CD4-positive, alpha-beta T cell treated with Interleukin-12 subunit alpha and Interleukin-12 subunit beta, for 1 hour (primary cell): ENCODE results near the gene EML5.

Source experiments
- DNase-seq: peaks from one replicate; pipeline ENCODE4 v3.0.0-alpha.2; 2020

EML5 gene

DNA sequence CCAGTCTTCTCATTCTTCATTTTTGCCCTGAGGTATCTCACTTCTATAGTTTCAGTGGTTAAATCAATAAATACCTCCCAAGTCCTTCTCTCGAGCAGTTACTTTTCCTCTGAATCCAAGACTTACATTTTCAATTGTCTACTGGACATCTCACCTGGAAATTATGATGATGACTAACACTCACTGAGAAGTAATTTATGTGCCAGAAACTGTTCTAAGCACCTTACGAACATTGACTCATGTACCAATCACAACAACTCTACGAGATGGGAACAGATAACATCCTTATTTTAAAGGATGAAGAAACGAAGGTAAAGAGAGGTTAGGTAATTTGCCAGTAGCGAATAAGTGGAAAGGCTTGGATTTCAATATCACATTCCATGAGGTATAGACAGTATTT is 94.1 kb downstream of the EML5 start:
- no peak for DNase-seq

DNA sequence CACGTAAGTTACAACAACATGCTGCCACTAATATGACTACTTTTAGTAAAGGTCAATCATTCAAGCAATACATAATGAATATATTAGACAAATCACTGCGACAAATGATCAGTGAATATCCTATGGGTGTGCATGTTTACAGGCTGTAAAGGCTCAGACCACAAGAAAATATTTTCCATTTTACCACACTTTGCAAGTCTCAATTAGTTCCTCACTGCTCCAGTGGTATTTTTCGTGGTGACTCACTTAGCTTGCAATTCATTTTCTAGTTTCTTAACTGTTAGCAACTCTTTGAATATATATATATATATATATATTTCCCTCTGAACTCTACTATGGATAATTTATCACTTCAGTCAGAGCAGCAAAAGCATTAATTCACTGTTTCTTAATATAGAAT is 96.9 kb downstream of the EML5 start:
- no peak for DNase-seq

DNA sequence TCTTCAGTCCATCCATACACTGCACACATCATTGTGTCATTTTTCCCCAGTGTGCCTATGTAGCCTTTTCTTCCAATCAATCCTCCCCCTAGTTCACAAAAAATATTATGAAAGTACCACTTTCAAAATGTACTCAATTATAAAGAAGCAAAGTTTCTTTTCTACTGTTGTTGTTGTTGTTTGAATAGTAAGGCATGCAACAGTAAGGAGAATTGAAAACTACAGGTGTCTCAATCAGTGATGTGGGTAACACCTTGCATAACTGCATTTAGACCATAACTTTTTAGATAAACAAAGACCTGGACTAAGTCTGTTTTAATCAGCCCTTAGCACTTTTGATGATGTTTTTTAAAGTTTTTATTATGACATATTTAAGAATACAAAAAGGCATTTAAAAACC is 104.4 kb downstream of the EML5 start:
- no peak for DNase-seq

DNA sequence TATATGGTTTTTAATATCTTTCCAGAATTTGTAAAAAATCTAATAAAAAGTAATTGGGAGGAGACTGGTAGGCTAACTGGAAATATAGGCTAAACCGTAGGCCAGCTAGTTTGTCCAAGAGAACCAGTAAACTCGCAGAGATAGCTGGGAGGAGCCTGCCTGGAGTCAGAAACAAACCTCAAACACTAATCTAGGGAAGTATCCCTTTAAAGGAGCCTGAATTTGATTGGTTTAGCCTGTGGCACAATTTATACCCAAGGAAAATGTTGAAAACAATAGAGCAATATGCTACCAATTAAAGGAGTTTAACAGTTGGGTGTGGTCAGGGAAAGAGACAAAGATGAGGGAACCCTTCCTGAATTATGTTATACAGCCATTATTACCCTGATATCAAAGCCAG is 109.6 kb downstream of the EML5 start:
- DNase-seq, result no peak

DNA sequence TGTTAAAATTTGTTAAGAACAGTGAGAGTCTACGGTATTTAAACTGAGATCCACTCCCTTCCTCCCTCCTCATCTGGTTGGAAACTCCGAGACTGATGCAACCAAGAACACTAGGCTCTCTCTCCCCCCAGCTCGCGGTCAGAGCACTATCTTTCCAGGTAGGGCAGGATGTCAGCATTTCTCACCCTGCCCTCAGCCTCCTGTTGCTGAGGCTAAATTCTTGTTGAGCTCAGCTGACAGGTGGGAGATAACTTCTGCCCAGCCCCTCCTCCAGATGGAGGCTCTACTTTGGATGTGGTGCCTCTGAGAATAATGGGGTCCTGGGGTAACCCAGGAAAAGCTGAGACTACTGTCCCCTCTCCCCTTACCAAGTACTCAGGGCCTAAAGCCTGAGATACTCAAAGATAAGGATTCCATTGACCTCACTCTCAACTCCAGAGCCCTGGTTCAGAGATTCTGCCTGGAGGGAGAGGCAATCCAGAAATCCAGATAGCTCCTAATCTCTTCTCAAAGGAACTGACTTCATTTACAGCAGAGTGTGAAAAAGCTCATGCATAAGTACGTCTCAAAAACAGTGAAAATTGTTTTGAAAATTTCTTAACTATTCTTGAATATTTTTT is 110.1 kb downstream of the EML5 start:
- no peak for DNase-seq

DNA sequence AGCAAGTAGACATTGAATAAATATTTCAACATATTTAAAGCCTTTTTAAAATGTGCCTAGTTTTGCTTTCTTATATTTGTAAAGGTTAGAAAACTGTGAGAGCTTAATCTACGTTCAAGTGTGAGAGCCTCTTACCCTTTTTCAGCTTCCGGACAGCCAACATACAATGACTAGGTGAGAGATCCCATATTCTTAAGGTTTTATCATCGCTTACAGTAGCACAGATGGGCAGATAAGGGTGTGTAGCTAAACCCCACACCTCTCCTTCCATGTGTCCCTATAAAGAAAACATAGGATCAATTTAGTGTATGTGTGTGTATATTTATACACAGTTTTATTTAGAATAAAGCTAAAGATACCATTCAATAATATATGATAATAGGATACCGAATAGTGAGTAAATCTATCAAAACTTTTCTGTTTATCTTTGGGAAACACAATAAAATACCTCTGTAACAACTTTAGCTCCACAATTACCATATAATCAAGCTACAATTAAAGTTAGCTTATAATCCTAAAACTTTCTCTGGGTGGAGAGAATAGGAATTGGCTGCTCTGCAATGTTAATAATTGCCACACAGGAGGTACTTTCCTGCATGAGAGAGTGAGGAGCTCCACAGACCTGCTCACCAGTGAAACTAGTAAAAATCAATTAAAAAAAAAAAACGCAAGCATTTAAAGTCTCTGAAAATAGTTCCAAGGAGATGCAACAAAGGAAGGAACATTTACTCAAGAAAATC is 110.8 kb downstream of the EML5 start:
- no peak for DNase-seq

DNA sequence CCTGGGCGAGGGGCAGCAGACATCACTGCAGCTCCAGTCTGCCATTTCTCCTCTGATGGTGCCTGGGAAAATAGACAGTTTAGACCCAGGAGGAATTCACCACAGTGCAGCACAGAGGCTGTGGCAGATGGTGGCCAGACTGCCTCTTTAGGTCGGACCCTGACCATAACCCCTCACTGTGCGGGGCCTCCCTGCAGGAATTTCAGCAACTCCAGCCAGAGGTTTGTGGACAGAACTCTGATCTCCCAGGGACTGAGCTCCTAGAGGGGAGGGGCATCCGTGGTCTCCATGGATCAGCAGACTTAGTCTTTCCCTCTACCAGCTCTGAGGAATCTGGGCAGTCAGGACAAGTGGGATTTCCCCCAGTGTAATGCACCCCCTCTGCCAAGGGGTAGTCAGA is 123.4 kb downstream of the EML5 start:
- DNase-seq, result no peak

DNA sequence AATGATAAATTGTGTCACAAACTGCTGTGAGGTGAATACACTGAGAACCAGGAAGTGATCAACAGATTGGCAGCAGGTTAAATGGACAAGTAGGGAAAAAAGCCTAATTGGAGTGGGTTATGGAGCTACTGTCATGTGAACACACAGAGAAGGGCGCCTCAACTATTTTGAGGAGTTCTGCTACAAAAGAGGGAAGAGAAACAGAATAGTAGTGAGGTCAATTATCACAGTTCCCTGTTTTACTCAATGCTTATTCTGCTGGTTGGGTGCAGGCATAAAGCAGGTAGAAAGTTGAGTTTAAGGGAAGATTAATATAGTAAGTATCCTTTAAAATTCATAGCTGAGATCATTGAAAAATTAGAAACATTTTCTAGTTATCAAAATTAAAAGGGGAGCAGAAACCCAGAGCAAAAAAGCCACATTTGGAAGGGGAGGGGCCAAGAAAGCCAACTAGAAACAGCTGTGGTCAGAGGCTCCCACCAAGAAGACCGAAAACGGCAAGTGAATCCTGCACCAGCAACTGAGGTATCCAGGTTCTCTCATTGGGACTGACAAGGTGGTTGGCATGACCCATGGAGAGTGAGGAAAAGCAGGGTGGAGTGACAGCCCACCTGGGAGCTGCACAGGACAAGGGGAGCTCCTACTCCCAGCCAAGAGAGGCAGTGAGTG is 124.2 kb downstream of the EML5 start:
- DNase-seq, result no peak

DNA sequence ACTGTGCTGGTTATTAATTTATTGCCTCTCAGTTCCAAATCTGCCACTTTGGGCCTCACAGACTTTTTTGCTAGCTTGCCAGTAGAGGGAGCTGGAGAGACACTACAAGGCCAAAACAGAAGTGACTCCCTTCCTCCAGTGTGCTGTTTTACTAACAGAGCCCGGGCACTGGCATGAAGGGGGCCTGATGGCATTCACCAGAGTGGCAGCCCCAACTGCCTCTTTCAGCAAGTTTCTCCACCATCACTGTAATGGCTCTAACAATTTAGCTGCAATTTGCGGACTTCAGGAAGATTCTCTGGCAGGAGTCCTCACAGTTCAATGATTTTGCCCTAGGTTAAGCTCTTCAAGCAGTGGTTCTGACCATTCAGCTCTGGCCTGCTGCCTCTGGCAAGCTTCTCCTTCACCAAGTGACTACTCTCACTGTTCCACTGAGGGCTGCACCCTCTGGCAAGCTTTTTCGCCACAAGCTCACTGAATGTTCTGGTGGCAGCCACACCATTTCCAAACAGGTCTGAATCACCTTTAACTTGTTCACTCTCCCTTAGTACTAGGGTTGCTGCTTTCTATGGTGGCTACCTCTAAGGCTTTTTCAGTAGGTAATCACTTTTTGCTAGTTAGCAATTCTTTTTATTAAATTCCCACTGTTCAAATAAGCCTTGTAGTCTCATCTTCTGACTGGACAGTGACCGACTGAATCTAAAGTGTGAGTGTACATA is 125.0 kb downstream of the EML5 start:
- DNase-seq, result peak; percentile 68

DNA sequence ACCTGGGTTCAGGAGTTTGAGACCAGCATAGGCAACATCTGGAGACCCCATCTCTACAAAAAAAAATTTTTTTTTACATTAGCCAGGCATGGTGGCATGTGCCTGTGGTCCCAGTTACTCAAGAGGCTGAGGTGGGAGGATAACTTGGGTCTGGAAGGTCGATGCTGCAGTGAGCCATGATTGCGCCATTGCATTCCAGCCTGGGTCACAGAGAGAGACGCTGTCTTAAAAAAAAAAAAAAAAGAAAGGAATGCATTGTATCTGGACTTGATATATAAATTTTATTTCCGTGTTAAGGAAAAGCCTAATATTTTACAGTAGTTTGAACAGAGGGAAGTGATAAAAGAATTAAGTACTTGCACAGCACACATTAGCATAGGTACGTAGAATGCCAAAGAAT is 132.7 kb downstream of the EML5 start:
- DNase-seq, result no peak

DNA sequence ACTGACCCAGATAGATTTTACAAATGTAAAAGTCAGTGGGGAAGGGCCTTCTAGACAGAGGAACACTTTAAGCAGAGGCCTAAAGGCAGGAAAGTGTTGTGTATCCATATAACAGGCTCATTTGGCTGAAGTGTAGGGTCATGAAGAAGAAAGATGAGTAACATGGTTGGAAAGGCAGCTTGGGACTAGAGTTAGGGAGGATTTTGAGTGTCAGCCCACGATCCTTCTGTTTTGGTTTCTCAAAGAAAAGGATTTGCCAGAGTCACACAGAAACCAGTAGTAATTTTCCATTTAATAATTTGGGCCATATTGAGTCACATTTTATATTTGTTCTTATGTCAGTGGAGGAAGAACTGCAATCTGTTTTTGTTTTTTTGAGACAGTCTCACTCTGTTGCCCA is 153.5 kb downstream of the EML5 start:
- DNase-seq, result no peak

DNA sequence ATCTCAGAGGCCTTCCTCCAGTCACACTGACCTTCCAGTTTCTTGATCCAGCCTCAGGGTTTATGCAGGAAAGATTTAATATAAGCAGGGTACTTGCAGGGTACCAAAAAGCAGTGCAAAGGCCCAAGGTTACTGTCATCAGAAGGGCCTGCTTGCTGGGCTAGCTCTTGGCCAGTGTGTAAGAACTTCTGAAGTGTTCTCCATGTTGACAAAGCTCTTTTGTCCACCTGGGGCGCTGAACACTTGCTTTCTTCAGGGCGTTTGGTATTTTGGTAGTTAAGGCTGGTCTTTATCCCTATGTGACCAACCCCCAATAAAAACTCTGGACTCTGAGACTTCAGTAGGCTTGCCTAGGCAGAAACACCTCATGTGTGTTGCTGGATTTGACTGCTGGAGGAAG is 160.2 kb downstream of the EML5 start:
- no peak for DNase-seq

DNA sequence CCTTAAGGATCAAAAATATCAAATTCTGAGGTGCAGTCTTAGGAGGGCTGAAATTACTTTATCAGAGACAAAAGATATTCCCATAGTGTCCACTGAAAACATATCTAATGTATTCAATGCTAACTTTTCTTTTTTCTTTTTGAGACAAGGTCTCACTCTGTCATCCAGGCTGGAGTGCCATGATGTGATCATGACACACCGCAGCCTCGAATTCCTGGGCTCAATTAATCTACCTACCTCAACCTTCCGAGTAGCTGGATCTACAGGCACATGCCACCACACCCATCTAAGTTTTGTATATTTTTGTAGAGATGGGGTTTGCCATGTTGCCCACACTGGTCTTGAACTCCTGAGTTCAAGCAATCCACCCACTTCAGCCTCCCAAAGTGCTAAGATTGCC is 161.7 kb downstream of the EML5 start:
- no peak for DNase-seq

DNA sequence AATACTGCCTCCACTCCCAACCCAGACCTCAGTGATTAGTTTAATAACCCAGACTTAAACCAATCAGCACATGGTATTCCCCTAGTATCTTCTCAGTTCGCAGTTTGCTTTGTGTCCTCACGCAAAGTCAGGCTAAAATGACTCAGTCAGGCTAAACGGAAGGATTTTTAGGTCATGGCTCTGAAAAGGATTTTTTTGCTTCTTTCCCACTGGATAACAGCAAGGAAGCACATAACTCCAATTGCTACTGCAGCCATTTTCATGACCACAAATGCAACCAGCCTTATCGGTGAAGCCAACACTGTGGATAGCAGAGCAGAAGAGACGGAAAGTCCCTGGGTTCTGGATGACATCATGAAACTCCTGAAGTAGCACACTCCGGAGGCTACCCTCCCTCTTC is 162.2 kb downstream of the EML5 start:
- DNase-seq, result no peak

DNA sequence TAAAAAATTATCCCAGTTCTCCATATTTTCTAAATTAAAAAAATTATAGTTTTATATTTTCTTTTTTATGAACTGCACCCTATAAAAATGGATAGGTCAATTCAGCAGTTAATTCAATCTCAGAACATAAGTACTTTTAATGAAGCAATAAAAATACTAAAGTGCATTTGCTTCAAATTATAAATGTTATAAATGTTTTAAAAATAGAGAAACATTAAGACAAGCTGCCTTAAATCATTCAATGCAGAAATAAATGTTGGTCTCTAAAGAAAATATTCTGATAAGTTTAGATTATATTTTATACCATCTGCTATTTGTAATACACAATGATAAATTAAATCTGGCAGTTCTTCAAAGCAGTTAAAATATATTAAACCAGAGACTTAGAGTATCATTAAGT is 164.3 kb downstream of the EML5 start:
- DNase-seq, result no peak

DNA sequence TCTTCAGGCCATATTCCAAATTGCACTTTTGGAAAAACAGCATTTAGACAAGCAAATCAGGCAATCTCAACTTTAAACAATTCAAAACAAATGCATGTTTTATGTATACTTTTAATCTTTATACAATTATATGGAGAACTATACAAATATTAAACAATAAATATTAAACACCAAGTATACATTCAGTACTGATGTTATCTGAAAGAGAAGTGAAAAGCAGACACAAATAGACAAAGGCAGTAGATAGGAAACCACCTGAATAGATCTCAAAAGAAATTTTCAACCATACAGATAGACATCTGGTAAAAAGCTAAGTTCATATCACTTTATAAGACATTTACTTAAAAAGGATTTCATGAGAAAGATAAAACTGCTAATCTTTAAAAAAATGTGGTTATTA is 164.7 kb downstream of the EML5 start:
- no peak for DNase-seq

DNA sequence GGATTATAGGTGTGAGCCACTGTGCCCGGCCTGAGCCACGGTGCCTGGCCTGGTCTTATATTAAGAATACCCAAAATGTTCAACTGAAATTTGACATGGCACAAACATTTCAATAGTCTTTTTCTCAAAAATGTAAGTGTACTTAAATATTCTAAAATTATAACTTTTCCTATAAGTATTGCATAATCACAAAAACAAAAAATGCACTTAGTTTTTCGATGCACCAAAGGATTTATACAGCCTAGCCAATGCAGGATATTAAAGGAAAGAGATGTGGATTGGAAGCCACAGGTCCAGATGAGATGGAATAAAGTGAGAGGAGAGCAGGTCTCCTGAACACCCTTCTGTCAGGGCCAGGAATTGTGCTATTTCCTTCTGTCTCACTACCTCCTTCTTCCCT is 167.1 kb downstream of the EML5 start:
- DNase-seq, result no peak

DNA sequence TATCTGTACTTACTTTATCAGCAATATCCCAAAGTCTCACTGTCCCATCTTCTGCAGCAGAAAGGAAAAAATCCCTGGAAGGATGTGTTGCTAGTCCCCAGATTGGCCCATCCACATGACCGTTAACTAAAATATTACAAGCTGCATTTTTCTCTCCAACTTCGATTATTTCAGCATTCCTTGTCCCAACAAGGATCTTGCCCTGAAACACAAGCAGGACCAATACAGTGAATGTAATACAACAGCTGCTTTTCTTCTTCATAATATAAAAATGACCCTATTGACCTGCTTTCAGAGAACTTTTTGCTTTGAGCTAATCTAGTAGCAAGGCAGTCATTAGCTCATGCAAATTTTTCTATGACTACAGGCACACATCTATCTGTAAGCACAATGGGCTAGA is 171.7 kb downstream of the EML5 start:
- no peak for DNase-seq

DNA sequence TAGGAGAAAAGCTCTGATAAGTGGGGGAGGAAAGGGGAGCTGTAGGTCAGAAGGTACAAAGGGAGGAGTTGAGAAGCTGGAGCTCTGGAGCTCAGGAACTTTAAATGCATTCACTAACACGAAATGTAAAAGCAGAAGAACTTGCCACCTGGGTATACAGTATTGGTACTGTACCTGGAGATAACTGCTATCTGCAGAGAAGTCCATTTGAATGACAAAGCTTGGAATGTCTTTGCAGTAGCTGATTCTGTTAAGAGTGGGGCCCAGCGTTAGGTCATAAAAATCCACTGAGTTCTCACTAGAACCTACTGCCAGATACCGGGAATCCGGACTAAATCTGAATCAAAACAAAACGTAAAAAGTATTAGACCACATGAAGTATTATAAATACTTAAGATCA is 174.3 kb downstream of the EML5 start:
- no peak for DNase-seq

DNA sequence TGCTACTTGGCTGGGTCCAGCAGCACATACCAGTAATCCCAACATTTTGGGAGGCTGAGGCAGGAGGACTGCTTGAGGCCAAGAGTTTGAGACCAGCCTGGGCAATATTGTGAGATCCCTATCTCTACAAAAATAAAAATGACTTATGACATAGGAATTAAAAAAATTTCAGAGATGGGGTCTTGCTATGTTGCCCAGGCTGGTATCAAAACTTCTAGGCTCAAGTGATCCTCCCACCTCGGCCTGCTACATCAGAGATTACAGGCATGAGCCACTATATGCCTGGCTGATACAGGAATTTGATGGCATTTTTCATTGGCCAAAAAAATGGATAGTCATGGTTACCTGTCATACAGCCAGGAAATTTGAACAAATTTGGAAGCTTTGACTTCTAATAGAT is 175.3 kb downstream of the EML5 start:
- no peak for DNase-seq

DNA sequence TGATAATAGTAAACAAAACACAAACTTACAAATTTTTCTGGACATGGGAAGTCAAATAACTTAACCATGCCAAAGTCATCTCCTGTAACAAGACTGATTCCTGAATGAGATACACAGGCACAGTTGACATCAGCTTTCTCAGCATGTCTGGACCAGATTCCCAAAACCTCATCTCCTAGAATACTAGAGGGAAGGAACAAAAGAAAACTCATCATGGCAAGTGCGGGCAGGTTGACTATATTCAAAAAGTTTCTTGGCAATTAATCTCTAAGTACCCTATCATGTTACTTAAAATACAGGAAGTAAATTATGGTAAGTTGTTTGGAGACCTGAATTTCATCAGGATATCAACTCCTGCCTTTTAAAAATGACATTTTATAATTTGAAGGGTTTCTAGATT is 176.1 kb downstream of the EML5 start:
- no peak for DNase-seq

DNA sequence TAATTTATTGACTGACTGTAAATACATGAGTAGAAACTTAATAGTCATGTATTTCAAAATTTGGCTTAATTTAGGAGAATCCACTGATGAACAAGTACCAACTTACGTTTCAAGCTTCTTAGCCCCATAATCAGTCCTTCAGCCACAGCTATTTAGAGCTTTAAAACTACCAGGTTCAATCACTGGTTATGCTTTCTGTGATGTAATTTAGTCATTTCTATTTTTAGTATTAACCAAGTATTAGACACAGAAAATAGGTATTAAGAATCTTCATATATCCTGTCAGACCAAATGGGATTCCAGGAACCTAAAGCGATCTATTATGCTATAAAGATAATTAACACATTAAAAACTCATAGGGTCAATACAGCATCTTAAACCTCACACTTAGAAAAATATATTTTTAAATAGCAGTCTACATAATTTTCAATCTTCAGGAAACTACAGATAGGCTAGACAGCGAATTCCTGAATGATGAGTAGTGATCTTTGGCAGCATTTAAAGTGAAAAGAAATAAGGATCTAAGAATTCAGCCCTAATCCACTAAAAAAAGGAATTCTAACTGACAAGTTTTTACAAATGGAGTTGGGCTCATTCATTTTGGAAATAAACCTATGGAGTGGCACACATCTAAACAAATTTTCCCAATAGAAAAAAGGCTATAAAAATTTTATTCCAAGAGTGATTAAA is 178.4 kb downstream of the EML5 start:
- DNase-seq, result no peak

DNA sequence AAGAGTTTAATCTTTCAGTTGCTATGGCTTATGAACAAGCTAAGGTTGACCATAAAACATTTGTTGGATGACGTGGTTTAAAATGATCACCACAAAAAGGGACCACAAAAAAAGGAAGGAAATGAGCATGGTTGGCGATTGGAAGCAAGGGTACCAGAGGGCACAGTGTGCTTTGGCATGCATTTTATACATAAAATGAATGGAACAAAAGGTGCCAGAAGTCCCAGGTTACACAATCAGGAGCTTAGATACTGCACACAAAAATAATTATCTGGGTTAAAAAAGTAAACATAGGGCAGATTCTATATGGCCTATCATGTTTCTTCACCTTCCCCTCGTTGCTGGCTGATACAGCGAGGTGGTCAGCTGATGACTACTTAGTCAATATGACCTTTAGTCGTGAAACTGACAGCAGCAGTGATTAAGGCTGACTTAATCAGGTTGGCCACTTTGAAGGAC is 179.2 kb downstream of the EML5 start:
- no peak for DNase-seq
